ENCODE data around the gene ZNF529.
"Not testable (repeated sequence)": the region's sequence is repeated elsewhere in the genome, so short reads cannot be mapped to it uniquely, and the experiment has no call there.

ZNF529 gene

GRCh38 chr19:36573020-36573894, at the start of gene ZNF529:
TSS of gene ZNF529 (minus strand) at chr19:36573292. CDS start at chr19:36572346, 946 bp downstream.
- peak; percentile 57 to 71 (median 63) for DNase-seq (ENCODE audit: low read depth in 3 of 3)

DNA sequence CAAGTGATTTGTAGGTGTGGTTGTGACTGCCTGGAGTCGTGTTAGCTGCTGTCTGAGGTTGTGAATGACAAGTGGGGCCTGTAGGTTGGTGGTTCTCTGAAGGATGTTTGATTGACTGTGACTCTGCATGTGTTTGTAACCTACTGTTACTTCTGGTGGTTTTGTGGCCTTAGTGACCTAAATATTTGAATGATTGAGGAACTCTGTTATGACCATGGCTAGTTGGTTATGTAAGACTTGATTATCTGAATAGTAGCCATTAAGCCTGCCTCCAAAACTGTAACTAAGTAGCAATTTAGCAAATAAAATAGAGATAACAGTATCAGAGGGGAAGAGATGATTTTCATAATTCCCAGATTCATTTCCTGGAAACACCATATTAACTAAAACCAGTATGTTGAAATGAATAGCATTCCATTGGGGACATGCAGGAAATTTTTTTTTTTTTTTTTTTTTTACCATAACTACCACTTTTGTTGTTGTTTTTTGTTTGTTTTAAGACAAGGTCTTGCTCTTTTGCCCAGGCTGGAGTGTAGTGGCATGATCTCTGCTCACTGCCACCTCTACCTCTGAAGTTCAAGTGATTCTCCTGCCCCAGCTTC, 32.9 kb upstream of the ZNF529 start:
- no peak for DNase-seq (ENCODE audit: low read depth in 3 of 3)

- peak; percentile 83 to 86 (median 85) for DNase-seq (ENCODE audit: low read depth in 3 of 3)
Measured at GRCh38 chr19:36605101-36605876, 32.2 kb upstream of the ZNF529 start, which contains the start of gene ZNF382. TSS of gene ZNF382 (plus strand) at chr19:36605313. CDS start at chr19:36609915, 4,602 bp downstream.

GRCh38 chr19:36604656-36605100, 31.6 kb upstream of the ZNF529 start:
- peak; percentile 77 to 86 (median 81) for DNase-seq (ENCODE audit: low read depth in 3 of 3)

- DNase-seq (ENCODE audit: low read depth in 3 of 3), result not testable (repeated sequence)
Measured at GRCh38 chr19:36602681-36603080, 29.6 kb upstream of the ZNF529 start.

DNA sequence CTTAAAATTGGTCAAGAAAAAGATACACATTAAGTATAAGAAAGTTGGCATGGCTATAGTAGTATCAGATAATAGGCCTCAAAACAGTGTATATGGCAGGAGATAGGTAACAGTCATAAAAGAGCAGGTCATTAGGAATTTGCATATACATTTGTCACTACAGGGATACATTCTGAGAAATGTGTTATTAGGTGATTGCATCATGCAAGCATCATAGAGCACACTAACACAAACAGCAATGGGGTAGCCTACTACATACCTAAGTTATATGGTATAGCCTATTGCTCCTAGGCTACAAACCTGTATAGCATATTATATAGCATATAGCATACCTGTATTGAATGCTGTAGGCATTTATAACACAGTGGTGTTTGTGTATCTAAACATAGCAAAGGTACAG, 6.2 kb upstream of the ZNF529 start:
- no peak for DNase-seq (ENCODE audit: low read depth in 3 of 3)

DNA sequence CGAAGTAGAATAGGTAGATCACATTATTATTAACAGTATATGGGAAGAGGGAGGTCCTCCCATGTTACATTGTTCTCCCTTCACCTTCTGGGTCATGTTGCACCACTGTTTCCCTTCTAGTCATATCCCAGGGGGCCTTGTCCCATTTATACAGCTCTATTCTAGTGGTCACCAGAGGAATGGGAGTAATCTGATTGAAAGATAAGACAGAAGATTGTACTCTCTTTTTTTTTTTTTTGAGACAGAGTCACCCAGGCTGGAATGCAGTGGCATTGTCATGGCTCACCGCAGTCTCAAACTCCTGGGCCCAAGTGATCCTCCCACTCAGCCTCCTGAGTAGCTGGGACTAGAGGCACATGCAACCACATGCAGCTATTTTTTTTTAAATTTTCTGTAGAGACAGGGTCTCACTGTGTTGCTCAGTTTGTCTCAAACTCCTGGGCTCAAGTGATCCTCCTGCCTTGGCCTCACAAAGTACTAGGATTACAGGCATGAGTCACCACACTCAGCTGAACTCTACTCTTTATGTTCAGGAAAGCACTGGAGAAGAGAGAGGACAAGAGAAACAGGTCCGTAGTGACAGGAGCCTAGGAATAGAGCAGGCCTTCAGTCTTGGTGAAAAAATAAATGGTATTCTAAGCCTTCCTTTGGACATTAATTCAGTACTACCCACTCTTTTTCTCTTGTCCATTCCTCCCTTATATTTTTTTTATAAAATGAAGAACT, 4.3 kb upstream of the ZNF529 start:
- DNase-seq (ENCODE audit: low read depth in 3 of 3), result no peak

DNA sequence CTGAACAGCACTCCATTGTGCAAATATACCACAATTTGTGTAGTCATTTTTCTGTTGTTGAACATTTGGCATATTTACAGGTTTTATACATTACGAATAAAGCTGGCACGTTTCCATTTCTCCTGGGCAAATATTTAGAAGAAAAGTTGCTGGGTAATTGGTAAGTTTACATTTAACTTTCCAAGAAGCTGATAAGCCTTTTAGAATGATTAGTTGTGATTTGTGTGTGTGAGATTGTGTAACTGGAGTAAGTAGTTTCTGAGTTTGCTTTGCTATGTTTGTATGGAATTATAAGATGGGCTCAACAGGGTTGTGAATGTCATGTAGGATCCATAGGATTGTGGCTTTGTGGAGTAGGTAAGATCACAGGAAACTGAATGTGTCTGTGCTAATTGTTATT, 1.6 kb upstream of the ZNF529 start:
- no peak for DNase-seq (ENCODE audit: low read depth in 3 of 3)

DNA sequence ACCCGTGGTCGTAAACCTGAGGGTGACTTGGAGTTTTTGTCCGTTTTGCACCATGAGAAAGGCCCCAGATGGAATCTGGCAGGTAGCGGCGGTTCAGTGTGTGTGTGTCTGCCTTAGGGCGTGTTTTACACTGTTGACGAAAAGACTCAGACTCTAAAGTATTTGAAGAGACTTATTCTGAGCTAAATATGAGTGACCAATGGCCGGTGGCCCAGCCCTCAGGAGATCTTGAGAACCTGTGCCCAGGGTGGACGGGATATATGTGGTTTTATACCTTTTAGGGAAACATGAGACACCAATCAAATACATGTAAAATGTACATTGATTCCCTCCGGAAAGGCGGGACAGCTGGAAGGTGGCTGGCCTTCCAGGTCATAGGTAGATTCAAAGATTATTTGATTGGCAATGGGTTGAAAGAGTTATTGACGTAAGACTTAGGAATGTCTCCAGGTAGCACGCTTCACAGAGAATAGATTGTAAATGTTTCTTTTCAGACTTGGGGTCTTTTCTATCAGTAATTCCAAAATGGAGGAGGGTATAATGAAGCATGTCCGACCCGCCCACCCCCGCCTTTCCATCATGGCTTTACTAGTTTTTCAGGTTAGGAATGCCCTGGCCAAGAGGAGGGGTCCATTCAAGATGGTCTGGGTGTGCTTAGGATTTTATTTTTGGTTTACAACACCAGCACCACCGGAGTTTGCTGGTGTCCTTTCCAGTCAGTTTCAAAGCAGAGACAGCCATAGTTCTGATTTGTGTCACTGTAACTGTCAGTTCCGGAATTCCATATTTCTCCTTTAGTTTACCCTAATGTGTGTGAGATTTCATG, 1.0 kb upstream of the ZNF529 start:
- DNase-seq (ENCODE audit: low read depth in 3 of 3), result no peak

DNA sequence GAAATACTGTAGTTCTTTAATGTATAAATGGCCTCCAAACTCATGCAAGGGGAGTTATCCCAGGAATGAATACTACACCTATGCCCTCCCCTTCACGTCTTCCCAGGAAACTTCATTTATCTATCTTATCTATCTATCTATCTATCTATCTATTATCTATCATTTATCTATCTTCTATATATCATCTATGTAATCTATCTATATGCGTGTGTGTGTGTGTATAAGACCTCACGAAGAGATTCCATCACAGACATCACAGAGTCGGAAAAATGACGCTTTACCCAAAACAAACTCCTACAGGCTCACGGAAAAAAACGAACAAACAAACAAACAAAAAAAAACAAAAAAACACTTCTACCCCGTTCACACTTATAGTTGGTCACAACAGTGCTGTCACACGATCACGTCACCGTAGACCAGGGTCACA, 486 bp downstream of the ZNF529 start:
- no peak for DNase-seq (ENCODE audit: low read depth in 3 of 3)

DNA sequence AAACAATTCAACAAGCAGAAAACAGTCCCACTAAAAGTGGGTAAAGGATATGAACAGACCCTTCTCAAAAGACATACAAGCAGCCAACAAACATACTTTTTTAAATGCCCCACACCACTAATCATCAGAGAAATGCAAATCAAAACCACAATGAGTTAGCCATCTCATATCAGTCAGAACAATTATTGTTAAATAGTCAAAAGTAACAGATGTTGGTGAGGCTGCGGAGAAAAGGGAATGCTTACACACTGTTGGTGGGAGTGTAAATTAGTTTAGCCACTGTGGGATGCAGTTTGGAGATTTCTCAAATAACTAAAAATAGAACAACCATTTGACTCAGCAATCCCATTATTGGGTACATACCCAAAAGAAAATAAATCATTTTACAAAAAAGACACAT, 8.7 kb downstream of the ZNF529 start:
- DNase-seq (ENCODE audit: low read depth in 3 of 3), result no peak

- DNase-seq (ENCODE audit: low read depth in 3 of 3), result no peak
Measured at GRCh38 chr19:36547001-36547732, 25.9 kb downstream of the ZNF529 start.

GRCh38 chr19:36528921-36529518, 44.1 kb downstream of the ZNF529 start:
- DNase-seq (ENCODE audit: low read depth in 3 of 3), result peak in 2 of 3 experiments; percentile 0 to 4

DNA sequence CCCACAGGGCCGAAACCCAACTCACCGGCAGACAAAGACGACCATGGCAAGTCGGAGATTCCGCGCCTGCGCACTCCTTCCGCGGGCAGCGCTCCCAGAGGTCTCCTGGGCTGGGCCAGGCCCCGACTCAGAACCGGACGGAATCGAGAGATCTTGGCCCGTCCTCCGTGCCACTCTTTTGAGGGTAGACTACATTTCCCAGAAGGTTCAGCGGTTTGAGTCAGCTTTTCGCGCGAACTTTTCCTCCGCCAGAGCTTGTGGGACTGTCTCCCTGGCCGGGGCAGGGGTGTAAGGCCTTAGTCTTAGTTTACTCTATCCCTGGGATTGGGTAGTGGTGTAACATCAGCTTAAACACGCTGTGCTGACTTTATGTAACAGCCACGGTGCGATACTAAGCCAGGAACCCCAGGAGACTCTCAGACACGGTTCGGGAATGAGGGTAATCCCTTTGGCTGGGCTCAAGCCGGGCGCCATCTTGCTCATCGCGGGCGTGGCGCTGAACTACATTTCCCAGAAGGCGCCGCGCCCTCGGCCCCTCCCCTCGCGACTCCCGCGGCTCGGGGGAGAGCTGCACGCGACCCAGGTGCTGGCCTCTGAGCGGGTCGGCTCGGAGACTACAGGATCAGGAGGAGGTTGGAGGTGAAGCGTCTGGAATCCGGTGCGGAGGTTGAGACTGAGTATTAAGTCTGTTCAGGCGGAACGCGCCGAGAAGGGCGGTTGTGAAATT, 44.7 kb downstream of the ZNF529 start, which contains the start of gene ZNF260:
TSS of gene ZNF260 (minus strand) at position 78 of the 727 bp plus-strand sequence. CDS start 13,033 bp downstream, outside the sequence.
- peak; percentile 82 to 88 (median 87) for DNase-seq (ENCODE audit: low read depth in 3 of 3)

DNA sequence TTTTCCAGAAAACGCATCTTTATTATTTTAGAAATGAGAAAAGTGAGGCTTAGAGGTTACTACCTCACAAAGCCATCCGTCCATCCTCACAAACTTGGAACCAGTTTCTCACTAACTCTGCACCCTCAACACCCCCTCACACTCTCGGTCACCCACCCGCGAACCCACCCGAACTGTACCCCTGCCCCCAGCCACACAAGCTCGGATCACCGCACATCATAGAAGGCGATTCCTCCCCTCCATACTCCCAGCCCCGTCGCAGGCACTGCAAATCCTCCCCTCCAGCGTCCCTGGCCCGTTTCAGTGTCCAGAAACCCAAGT, 45.3 kb downstream of the ZNF529 start:
- no peak for DNase-seq (ENCODE audit: low read depth in 3 of 3)

DNA sequence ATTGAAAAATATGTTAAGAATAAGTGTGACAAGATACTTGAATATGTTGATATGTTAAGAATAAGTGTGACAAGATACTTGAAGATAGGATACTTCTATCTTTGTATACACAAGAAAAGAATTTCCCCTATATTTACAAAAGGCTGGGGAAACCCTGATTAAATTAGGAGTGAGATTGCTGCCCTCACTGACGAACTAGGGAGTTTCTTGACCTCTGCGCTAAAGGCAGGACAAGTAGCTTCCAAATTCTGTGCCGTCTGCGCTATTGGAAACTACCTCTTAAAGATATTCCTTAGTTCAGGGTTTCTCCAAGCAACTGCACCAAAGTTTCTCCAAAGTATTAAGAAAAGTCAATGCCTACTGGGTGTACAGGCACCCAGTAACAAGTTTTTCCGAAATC, 45.8 kb downstream of the ZNF529 start:
- DNase-seq (ENCODE audit: low read depth in 3 of 3), result no peak

GRCh38 chr19:36526581-36526980, 46.5 kb downstream of the ZNF529 start:
- DNase-seq (ENCODE audit: low read depth in 3 of 3), result no peak

DNA sequence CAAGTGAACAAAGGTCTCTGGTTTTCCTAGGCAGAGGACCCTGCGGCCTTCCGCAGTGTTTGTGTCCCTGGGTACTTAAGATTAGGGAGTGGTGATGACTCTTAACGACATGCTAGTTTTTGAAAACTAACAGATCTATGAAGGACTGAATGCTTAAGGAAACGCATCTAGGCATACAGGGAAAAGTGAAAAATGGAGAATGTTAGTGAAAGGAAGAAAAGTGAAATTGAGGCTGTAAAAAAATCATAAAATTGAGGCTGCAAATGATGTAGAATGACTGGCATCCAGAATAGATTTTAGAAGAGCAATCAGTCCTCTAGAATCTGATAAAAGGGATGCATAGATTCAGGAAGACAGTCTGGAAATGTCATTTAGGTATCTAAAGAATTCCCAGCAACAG, 48.5 kb downstream of the ZNF529 start:
- DNase-seq (ENCODE audit: low read depth in 3 of 3), result no peak
